ENCODE results near the gene KIF16B.
A peak's percentile ranks its signal among the peaks of the same experiment; 100 is the strongest.

Gene KIF16B

GRCh38 chr20:16555754-16556153, 17.5 kb downstream of the KIF16B start:
- TF ChIP-seq ZFX (IDR thresholded peaks at IDR 0.05; ENCODE audit: borderline replicate concordance) (no peak), CTCF (IDR thresholded peaks at IDR 0.05) (no peak)
- 0 out of 2 replicates have a peak overlapping the region, but pooled peaks have one; percentile 0 for H3K27ac ChIP-seq

- no peak for TF ChIP-seq CTCF (IDR thresholded peaks at IDR 0.05)
- 0 out of 2 replicates have a peak overlapping the region, but pooled peaks have one; percentile 0 for H3K27ac ChIP-seq
These were observed 18.3 kb downstream of the KIF16B start for GRCh38 chr20:16554766-16555543.

GRCh38 chr20:16553684-16554083, 19.6 kb downstream of the KIF16B start:
- no peak for TF ChIP-seq ZFX (IDR thresholded peaks at IDR 0.05; ENCODE audit: borderline replicate concordance)
- no peak for TF ChIP-seq CTCF (IDR thresholded peaks at IDR 0.05)
- no peak overlapping the region for H3K27ac ChIP-seq

GRCh38 chr20:16553101-16553500, 20.1 kb downstream of the KIF16B start:
- no peak overlapping the region for H3K27ac ChIP-seq
- TF ChIP-seq CTCF (IDR thresholded peaks at IDR 0.05) (no peak), ZFX (IDR thresholded peaks at IDR 0.05; ENCODE audit: borderline replicate concordance) (no peak)

- H3K27ac ChIP-seq = no peak overlapping the region
- TF ChIP-seq CTCF (IDR thresholded peaks at IDR 0.05) (no peak), ZFX (IDR thresholded peaks at IDR 0.05; ENCODE audit: borderline replicate concordance) (no peak)
These were observed 21.2 kb downstream of the KIF16B start for GRCh38 chr20:16552015-16552414.

- H3K27ac ChIP-seq = no peak overlapping the region
- TF ChIP-seq CTCF (IDR thresholded peaks at IDR 0.05) = no peak
- TF ChIP-seq ZFX (IDR thresholded peaks at IDR 0.05; ENCODE audit: borderline replicate concordance) = no peak
These were observed 21.6 kb downstream of the KIF16B start for GRCh38 chr20:16551607-16552006.

GRCh38 chr20:16548068-16548672, 25.1 kb downstream of the KIF16B start:
- H3K27ac ChIP-seq = no peak overlapping the region
- no peak for TF ChIP-seq ZFX (IDR thresholded peaks at IDR 0.05; ENCODE audit: borderline replicate concordance)
- TF ChIP-seq CTCF (IDR thresholded peaks at IDR 0.05) = no peak
